ENCODE results near the gene BOC. TPM values are rescaled to one million over a fixed set of nuclear protein-coding genes. Genes with fewer than 3 reads are reported as not detected.

The BOC gene
- total RNA-seq, 4 donors from 2014 or later, result 61.3 to 75.3 (median 68.0) TPM

- no peak overlapping the region for H3K4me3 ChIP-seq (ENCODE audit: low read depth, poor library complexity, severe bottlenecking)
- no peak for DNase-seq (ENCODE audit: low spot score in 2 of 2)
- intact Hi-C loops (cut with DNase I; ENCODE audit: low total_unique reads), result no loop called here
- 73 to 83% methylated on average over 2 of the region's 2 CpGs for WGBS, 2 donors
- TF ChIP-seq POLR2A (IDR thresholded peaks at IDR 0.05), result no peak
- TF ChIP-seq CTCF (IDR thresholded peaks at IDR 0.05), result no peak
These were observed 38.3 kb upstream of the BOC start for GRCh38 chr3:113173102-113173501.

DNA sequence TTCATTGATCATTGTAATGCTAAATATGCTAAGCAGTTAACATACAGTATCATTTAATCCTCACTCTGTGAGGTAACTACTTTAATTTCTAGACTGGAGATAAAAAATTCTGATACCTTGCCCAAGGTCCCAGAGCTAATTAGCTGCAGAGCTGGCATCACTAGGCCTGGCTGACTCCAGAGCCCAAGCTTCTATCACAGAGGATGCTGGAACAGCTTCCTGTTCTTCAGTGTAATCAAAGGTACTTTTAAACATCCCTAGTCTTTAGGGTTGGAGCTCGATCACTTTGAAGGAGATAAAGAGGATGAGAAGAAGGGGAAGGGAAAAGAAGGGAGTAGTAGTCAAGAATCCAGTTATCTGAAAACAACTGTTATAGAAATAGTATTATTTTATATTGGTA, 37.1 kb upstream of the BOC start:
- intact Hi-C loops (cut with DNase I; ENCODE audit: low total_unique reads), result no loop called here
- H3K4me3 ChIP-seq (ENCODE audit: low read depth, poor library complexity, severe bottlenecking), result no peak overlapping the region
- TF ChIP-seq CTCF (IDR thresholded peaks at IDR 0.05) (no peak), POLR2A (IDR thresholded peaks at IDR 0.05) (no peak)
- no peak for DNase-seq (ENCODE audit: low spot score in 2 of 2)
- WGBS, 2 donors, result 73 to 90% methylated on average over 1 of the region's 1 CpG

GRCh38 chr3:113174801-113175485, 36.4 kb upstream of the BOC start:
- TF ChIP-seq POLR2A (IDR thresholded peaks at IDR 0.05) (no peak), CTCF (IDR thresholded peaks at IDR 0.05) (no peak)
- WGBS, 2 donors, result 69 to 73% methylated on average over 7 of the region's 7 CpGs
- no peak for DNase-seq (ENCODE audit: low spot score in 2 of 2)
- H3K4me3 ChIP-seq (ENCODE audit: low read depth, poor library complexity, severe bottlenecking), result no peak overlapping the region
- intact Hi-C loops (cut with DNase I; ENCODE audit: low total_unique reads), result no loop called here

GRCh38 chr3:113177526-113177925, 33.8 kb upstream of the BOC start:
- H3K4me3 ChIP-seq (ENCODE audit: low read depth, poor library complexity, severe bottlenecking), result no peak overlapping the region
- DNase-seq (ENCODE audit: low spot score in 2 of 2), result no peak
- 69 to 78% methylated on average over 2 of the region's 2 CpGs for WGBS, 2 donors
- TF ChIP-seq POLR2A (IDR thresholded peaks at IDR 0.05), result no peak
- no peak for TF ChIP-seq CTCF (IDR thresholded peaks at IDR 0.05)
- intact Hi-C loops (cut with DNase I; ENCODE audit: low total_unique reads), result no loop called here

DNA sequence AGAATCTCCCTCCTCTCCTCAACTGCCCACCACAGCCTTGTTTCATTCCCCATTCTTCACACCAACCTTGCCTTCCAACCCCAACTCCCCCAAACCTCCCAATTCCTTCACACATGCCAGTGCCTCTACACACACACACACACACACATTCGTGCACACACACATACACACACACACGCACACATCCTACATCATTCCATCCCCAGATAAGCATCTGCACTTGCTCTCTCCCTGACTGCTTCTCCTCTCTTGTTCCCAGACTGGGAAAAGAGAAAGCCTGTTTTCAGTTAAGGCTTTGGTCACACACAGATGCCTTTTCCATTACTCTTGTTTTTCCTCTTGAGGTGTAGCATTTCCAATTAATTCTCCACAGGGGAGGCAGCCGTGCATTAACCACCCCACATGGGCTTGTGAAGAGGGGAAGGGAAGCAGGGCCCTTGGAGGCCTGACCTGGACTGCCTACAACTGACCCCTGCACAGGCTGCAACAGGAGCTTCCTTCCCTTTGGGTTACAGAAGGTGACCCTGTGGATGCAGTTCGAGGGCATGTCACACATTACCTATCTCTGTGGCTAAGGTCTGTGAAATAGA, 32.0 kb upstream of the BOC start:
- DNase-seq (ENCODE audit: low spot score in 2 of 2), result no peak
- 77 to 79% methylated on average over 4 of the region's 4 CpGs for WGBS, 2 donors
- H3K4me3 ChIP-seq (ENCODE audit: low read depth, poor library complexity, severe bottlenecking), result no peak overlapping the region
- intact Hi-C loops (cut with DNase I; ENCODE audit: low total_unique reads), result no loop called here
- TF ChIP-seq CTCF (IDR thresholded peaks at IDR 0.05) (no peak), POLR2A (IDR thresholded peaks at IDR 0.05) (no peak)
